H1 (cell line): ENCODE data around the gene DSTYK. TPM values are rescaled to one million over a fixed set of nuclear protein-coding genes. Genes with fewer than 3 reads are reported as not detected.
A peak's percentile ranks its signal among the peaks of the same experiment; 100 is the strongest.

Source experiments
- CTCF ChIA-PET: fragments of 300-600 bp; sonication (Branson Sonifier 250); formaldehyde crosslinking; loops from one replicate; lab custom pipeline; 2021; ENCODE audit not compliant: partially characterized antibody; lab: Charles Lee
- POLR2A ChIA-PET: fragments of 300-600 bp; sonication (Branson Sonifier 250); formaldehyde crosslinking; loops from one replicate; lab custom pipeline; 2021; ENCODE audit warnings: inconsistent platforms; ENCODE audit not compliant: partially characterized antibody; lab: Charles Lee
- DNase-seq, 2 experiments: peaks; one replicate each; pipeline versions ENCODE4 v3.0.0 to v3.0.0-alpha.2; 2010 to 2022; ENCODE audit warnings: low spot score in 2 of 2, low read depth in 1 of 2, mixed read lengths in 1 of 2
- FAIRE-seq: peaks from 2 replicates; lab custom pipeline; 2011; peaks lifted over from hg19 to GRCh38; lab: Jason Lieb, UNC
- H2AFZ ChIP-seq: 2 replicates; pipeline ENCODE4 v1.8.1; 2012; ENCODE audit warnings: low read length, inconsistent platforms
- H2AK5ac ChIP-seq: 2 replicates; pipeline ENCODE4 v1.6.1; 2013; ENCODE audit warnings: low read depth, low read length
- H2BK120ac ChIP-seq: replicated peaks from 2 replicates; pipeline ENCODE3; 2013; ENCODE audit warnings: low read depth, low read length, inconsistent platforms
- H2BK12ac ChIP-seq: 2 replicates; pipeline ENCODE4 v1.6.1; 2013; ENCODE audit warnings: low read depth, low read length
- H2BK15ac ChIP-seq: 2 replicates; pipeline ENCODE4 v1.6.1; 2013; ENCODE audit warnings: low read length
- H2BK20ac ChIP-seq: 2 replicates; pipeline ENCODE4 v1.6.1; 2013; ENCODE audit warnings: low read length
- H2BK5ac ChIP-seq: 2 replicates; pipeline ENCODE4 v1.6.1; 2013; ENCODE audit warnings: low read depth, low read length
- H3K14ac ChIP-seq: 2 replicates; pipeline ENCODE4 v1.6.1; 2013; ENCODE audit warnings: inconsistent platforms; ENCODE audit not compliant: insufficient read length
- H3K18ac ChIP-seq: 2 replicates; pipeline ENCODE4 v1.6.1; 2013; ENCODE audit warnings: low read length; ENCODE audit errors: extremely low read depth
- H3K23ac ChIP-seq: 2 replicates; pipeline ENCODE4 v1.6.1; 2013; ENCODE audit warnings: inconsistent platforms; ENCODE audit not compliant: insufficient read length
- H3K23me2 ChIP-seq: 2 replicates; pipeline ENCODE4 v1.6.1; 2013; ENCODE audit warnings: low read depth, low read length
- H3K27ac ChIP-seq: 2 replicates; pipeline ENCODE4 v1.6.1; 2011; ENCODE audit warnings: low read depth, low read length, inconsistent platforms
- H3K27me3 ChIP-seq, 4 experiments: replicated peaks in 1 of 4; 1 replicate in 1 of 4; 2 replicates in 3 of 4; pipeline versions ENCODE4 v1.6.1 to v1.8.1; 2011 to 2013; ENCODE audit warnings: low read length in 3 of 4, mild to moderate bottlenecking in 3 of 4, inconsistent platforms in 2 of 4, mixed read lengths in 2 of 4, moderate library complexity in 1 of 4; ENCODE audit not compliant: control insufficient read depth in 3 of 4, insufficient read depth in 3 of 4; ENCODE audit errors: extremely low read depth in 1 of 4
- H3K36me3 ChIP-seq, 4 experiments: 2 replicates each; pipeline versions ENCODE4 v1.6.1 to v1.8.1; 2011 to 2013; ENCODE audit warnings: mild to moderate bottlenecking in 4 of 4, low read length in 3 of 4, moderate library complexity in 2 of 4, control low read depth in 1 of 4, inconsistent platforms in 1 of 4; ENCODE audit not compliant: insufficient read depth in 4 of 4, control insufficient read depth in 2 of 4
- H3K4ac ChIP-seq: replicated peaks from 2 replicates; pipeline ENCODE3; 2013; ENCODE audit warnings: low read length, low read depth, mixed read lengths, inconsistent platforms; ENCODE audit not compliant: insufficient read length
- H3K4me1 ChIP-seq, 4 experiments: replicated peaks in 1 of 4; 1 replicate in 1 of 4; 2 replicates in 3 of 4; pipeline versions ENCODE4 v1.6.1 to v1.8.1; 2011 to 2013; ENCODE audit warnings: low read length in 3 of 4, inconsistent platforms in 2 of 4, mixed read lengths in 1 of 4; ENCODE audit not compliant: insufficient read depth in 4 of 4, control insufficient read depth in 3 of 4
- H3K4me2 ChIP-seq, 2 experiments: 2 replicates each; pipeline versions ENCODE4 v1.6.1 to v1.8.1; 2011 to 2013; ENCODE audit warnings: low read depth in 2 of 2, low read length in 2 of 2, control low read depth in 1 of 2, inconsistent platforms in 1 of 2, mild to moderate bottlenecking in 1 of 2; ENCODE audit not compliant: insufficient read depth in 1 of 2
- H3K4me3 ChIP-seq, 4 experiments: fragments of 200-600, 300-600 bp in 1 of 4; sonication (generic), shearing (Covaris generic), sonication (Bioruptor Twin) in 1 of 4; 2 replicates each; pipeline versions ENCODE4 v1.5.1 to v1.8.1; 2011 to 2016; ENCODE audit warnings: low read length in 4 of 4, low read depth in 3 of 4, control low read depth in 2 of 4, inconsistent platforms in 2 of 4, mild to moderate bottlenecking in 2 of 4, mixed read lengths in 1 of 4, moderate library complexity in 1 of 4; ENCODE audit not compliant: insufficient read depth in 2 of 4; ENCODE audit errors: extremely low read depth in 1 of 4
- H3K56ac ChIP-seq: replicated peaks from 2 replicates; pipeline ENCODE3; 2013; ENCODE audit warnings: low read depth, mild to moderate bottlenecking, mixed read lengths, low read length, inconsistent platforms; ENCODE audit not compliant: insufficient read length
- H3K79me1 ChIP-seq: 2 replicates; pipeline ENCODE4 v1.6.1; 2013; ENCODE audit warnings: low read depth, low read length, control low read depth
- H3K79me2 ChIP-seq, 2 experiments: 2 replicates each; pipeline versions ENCODE4 v1.6.1 to v1.8.1; 2012 to 2013; ENCODE audit warnings: low read length in 2 of 2, mild to moderate bottlenecking in 2 of 2, inconsistent platforms in 1 of 2; ENCODE audit not compliant: insufficient read depth in 2 of 2, control insufficient read depth in 1 of 2
- H3K9ac ChIP-seq, 4 experiments: replicated peaks in 1 of 4; 1 replicate in 1 of 4; 2 replicates in 3 of 4; pipeline versions ENCODE4 v1.6.1 to v1.8.1; 2011 to 2013; ENCODE audit warnings: low read depth in 3 of 4, low read length in 3 of 4, control low read depth in 2 of 4, mild to moderate bottlenecking in 2 of 4, moderate library complexity in 2 of 4, inconsistent platforms in 1 of 4; ENCODE audit errors: extremely low read depth in 1 of 4
- H3K9me3 ChIP-seq, 2 experiments: 2 replicates each; pipeline versions ENCODE4 v1.6.1 to v1.8.1; 2012 to 2013; ENCODE audit warnings: mild to moderate bottlenecking in 2 of 2, moderate library complexity in 2 of 2, control low read depth in 1 of 2, inconsistent platforms in 1 of 2, low read depth in 1 of 2, low read length in 1 of 2, mixed read lengths in 1 of 2; ENCODE audit not compliant: insufficient read depth in 2 of 2
- H4K20me1 ChIP-seq, 2 experiments: replicated peaks in 1 of 2; 2 replicates each; pipeline versions ENCODE3 to v1.8.1; 2011 to 2013; ENCODE audit warnings: inconsistent platforms in 2 of 2, low read length in 2 of 2, mild to moderate bottlenecking in 1 of 2; ENCODE audit not compliant: insufficient read depth in 2 of 2, control insufficient read depth in 1 of 2
- H4K5ac ChIP-seq: 2 replicates; pipeline ENCODE4 v1.6.1; 2013; ENCODE audit warnings: low read length, low read depth, mixed read lengths, inconsistent platforms; ENCODE audit not compliant: insufficient read length
- H4K8ac ChIP-seq: 2 replicates; pipeline ENCODE4 v1.8.0; 2013; ENCODE audit warnings: mild to moderate bottlenecking, moderate library complexity, low read length, inconsistent platforms; ENCODE audit not compliant: insufficient read depth; ENCODE audit errors: extremely low read depth
- H4K91ac ChIP-seq: replicated peaks from 2 replicates; pipeline ENCODE3; 2013; ENCODE audit warnings: low read length, mixed read lengths, inconsistent platforms; ENCODE audit not compliant: insufficient read length
- BACH1 ChIP-seq: IDR thresholded peaks from 2 replicates; pipeline ENCODE4 v1.6.1; 2012; ENCODE audit warnings: low read length, improper control_type of control experiment
- BRCA1 ChIP-seq: IDR thresholded peaks from 2 replicates; pipeline ENCODE4 v1.6.1; 2012; ENCODE audit warnings: low read depth, low read length, improper control_type of control experiment
- CHD2 ChIP-seq: IDR thresholded peaks from 2 replicates; pipeline ENCODE4 v1.6.1; 2012; ENCODE audit warnings: low read length, improper control_type of control experiment
- EP300 ChIP-seq, 2 experiments: IDR thresholded peaks; 1 replicate in 1 of 2; 2 replicates in 1 of 2; pipeline ENCODE4 v1.6.1; 2011 to 2012; ENCODE audit warnings: low read depth in 2 of 2, low read length in 2 of 2, mild to moderate bottlenecking in 2 of 2, borderline replicate concordance in 1 of 2, inconsistent platforms in 1 of 2, moderate library complexity in 1 of 2
- KDM1A ChIP-seq: fragments of 200-600, 300-600 bp; sonication (generic); IDR thresholded peaks from 2 replicates; pipeline ENCODE4 v1.7.1; 2016; ENCODE audit warnings: mild to moderate bottlenecking, low read length, borderline replicate concordance
- PHF8 ChIP-seq: fragments of 200-600 bp; sonication (generic); conservative IDR thresholded peaks from 2 replicates; pipeline ENCODE4 v1.7.1; 2012; ENCODE audit warnings: low read depth, mild to moderate bottlenecking, inconsistent platforms, low read length, moderate library complexity
- POLR2A ChIP-seq, 2 experiments: IDR thresholded peaks; 1 replicate in 1 of 2; 2 replicates in 1 of 2; pipeline ENCODE4 v1.6.1; 2011; ENCODE audit warnings: low read depth in 2 of 2, low read length in 2 of 2, mild to moderate bottlenecking in 2 of 2; ENCODE audit errors: control extremely low read depth in 1 of 2
- RFX5 ChIP-seq: IDR thresholded peaks from 2 replicates; pipeline ENCODE4 v1.6.1; 2011; ENCODE audit warnings: low read depth, low read length, improper control_type of control experiment, borderline replicate concordance
- SIN3A ChIP-seq, 2 experiments: IDR thresholded peaks in 1 of 2; conservative IDR thresholded peaks in 1 of 2; 2 replicates each; pipeline ENCODE4 v1.6.1; 2011 to 2012; ENCODE audit warnings: low read length in 2 of 2, improper control_type of control experiment in 1 of 2, low read depth in 1 of 2, mild to moderate bottlenecking in 1 of 2
- SIRT6 ChIP-seq: IDR thresholded peaks from one replicate; pipeline ENCODE4 v1.7.1; 2012; ENCODE audit warnings: low read length, inconsistent platforms
- TCF12 ChIP-seq: IDR thresholded peaks from 2 replicates; pipeline ENCODE4 v1.6.1; 2011; ENCODE audit warnings: low read depth, mild to moderate bottlenecking, low read length
- WGBS, 2 experiments: shearing (Covaris generic) in 1 of 2; methylation state at CpG; one replicate each; pipeline versions ENCODE4 v1.1.6 to v1.1.7; 2013 to 2015; ENCODE audit warnings: low lambda C conversion rate in 2 of 2, mixed read lengths in 2 of 2, inconsistent platforms in 1 of 2, low coverage in 1 of 2, missing lambda C conversion rate in 1 of 2; ENCODE audit not compliant: insufficient replicate concordance in 2 of 2, insufficient coverage in 1 of 2, insufficient read length in 1 of 2; ENCODE audit errors: extremely low coverage in 1 of 2, missing lambda C conversion rate in 1 of 2; 5-methylcytosine and 5-hydroxymethylcytosine counted together
- polyA plus RNA-seq, 7 experiments: library from polyadenylated mRNA; depleted of rRNA in 3 of 7; stranded (reverse) in 5 of 7; unstranded in 2 of 7; fragments of >200 nt in 5 of 7; fragments of 200-250 nt in 2 of 7; gene quantifications; 1 replicate in 5 of 7; 2 replicates in 1 of 7; 4 replicates in 1 of 7; pipeline versions ENCODE4 v1.2.1 to v1.2.3, GENCODE V29; 2011 to 2013; ENCODE audit warnings: missing spikeins in 2 of 7, mixed read lengths in 2 of 7
- total RNA-seq: library from RNA; stranded (reverse); fragmentation: NEBNext Ultra II Directional; extraction: Animal tissue kit (Norgen Biotek cat#: 25700); gene quantifications from 2 replicates; pipeline ENCODE4 v1.2.1, GENCODE V29; 2021
- TF ChIP-seq, protein P1 (sequence below): IDR thresholded peaks from 2 replicates; pipeline ENCODE4 v1.6.1; 2012; ENCODE audit warnings: low read length, inconsistent platforms

DSTYK gene
- total and polyA plus RNA-seq, 2 of the 8 experiments (the other 6 are each of a cell fraction or from before 2014, with no cell fraction given): 2.7 to 8.5 TPM

DNA sequence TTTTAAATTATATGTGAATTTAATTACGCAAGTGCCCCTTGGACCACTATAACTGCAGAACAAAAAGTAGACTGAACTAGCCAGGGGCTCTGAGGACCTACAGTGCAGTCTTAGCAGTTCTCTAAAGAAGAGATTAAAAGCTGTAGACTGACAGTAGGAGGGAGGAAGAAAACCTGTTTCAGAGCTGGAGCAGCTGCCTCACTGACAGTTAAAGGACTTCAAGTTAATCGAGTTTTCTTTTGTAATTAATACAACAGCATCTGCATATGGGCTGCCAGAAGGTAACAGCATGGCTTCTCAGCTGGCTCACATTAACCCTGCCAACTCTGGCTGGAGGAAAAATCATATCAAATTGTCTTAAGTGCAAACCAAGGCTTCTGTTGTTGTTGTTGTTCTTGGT lies 19.9 kb downstream of the DSTYK start:
- Histone ChIP-seq H3K18ac (no peak overlapping the region), H3K36me3 (peaks cover 0 to 3% (median 0%) of the 10 kb centered on the region in 4 experiments; a peak in 1 of 8 replicates), H3K9ac (no peak overlapping the region), H3K4me3 (peak overlapping the region in 2 of 4 experiments; percentile 15 to 34; a peak in 4 of 8 replicates), H3K4ac (no peak overlapping the region), H2BK120ac (no peak overlapping the region), H3K56ac (no peak overlapping the region), H3K79me2 (peaks cover 0 to 55% of the 10 kb centered on the region in 2 experiments; a peak in 2 of 4 replicates), H2BK12ac (no peak overlapping the region), H3K23ac (no peak overlapping the region), H3K4me2 (peak overlapping the region; percentile 56 to 59), H3K4me1 (peaks cover 5 to 45% (median 30%) of the 10 kb centered on the region in 4 experiments), H3K23me2 (no peaks in the 10 kb centered on the region), H3K27me3 (no peaks in the 10 kb centered on the region), H3K9me3 (no peaks in the 10 kb centered on the region), H2AFZ (no peak overlapping the region), H4K8ac (no peak overlapping the region), H2BK5ac (no peak overlapping the region), H3K27ac (no peak overlapping the region), H3K14ac (no peak overlapping the region), H4K91ac (no peak overlapping the region), H4K20me1 (no peaks in the 10 kb centered on the region), H4K5ac (peak overlapping the region; percentile 12), H2BK15ac (no peak overlapping the region), H2BK20ac (no peak overlapping the region), H3K79me1 (peaks cover 5% of the 10 kb centered on the region), H2AK5ac (no peak overlapping the region)
- CTCF ChIA-PET: interaction anchor here (0.9 to 2.3 kb wide), 6 partner anchors 14 to 71 kb away, joined by 3 to 9 read pairs (median 4); partner anchors contain the start of gene TMCC2
- no peak for FAIRE-seq
- no peak for DNase-seq
- POLR2A ChIA-PET: interaction anchor here (0.5 to 3.5 kb wide), 6 partner anchors 12 to 120 kb away, joined by 3 to 18 read pairs (median 4); partner anchors contain the start of genes DSTYK and TMCC2
- WGBS, 2 experiments: 28% methylated on average over 2 of the region's 2 CpGs; no CpG with 5 or more reads in 1 of the 2 experiments
- no peak for TF ChIP-seq KDM1A
- TF ChIP-seq BRCA1: no peak
- TF ChIP-seq SIRT6: no peak
- TF ChIP-seq PHF8: no peak
- no peak for TF ChIP-seq POLR2A (IDR thresholded peaks at IDR 0.05; ENCODE audit: control extremely low read depth in 1 of 2, low read depth in 2 of 2, low read length in 2 of 2)
- TF ChIP-seq CHD2: no peak
- TF ChIP-seq TCF12: 0 out of 2 replicates have a peak, but pooled peaks have one; percentile 10
- no peak for TF ChIP-seq RFX5
- TF ChIP-seq, protein P1, sequence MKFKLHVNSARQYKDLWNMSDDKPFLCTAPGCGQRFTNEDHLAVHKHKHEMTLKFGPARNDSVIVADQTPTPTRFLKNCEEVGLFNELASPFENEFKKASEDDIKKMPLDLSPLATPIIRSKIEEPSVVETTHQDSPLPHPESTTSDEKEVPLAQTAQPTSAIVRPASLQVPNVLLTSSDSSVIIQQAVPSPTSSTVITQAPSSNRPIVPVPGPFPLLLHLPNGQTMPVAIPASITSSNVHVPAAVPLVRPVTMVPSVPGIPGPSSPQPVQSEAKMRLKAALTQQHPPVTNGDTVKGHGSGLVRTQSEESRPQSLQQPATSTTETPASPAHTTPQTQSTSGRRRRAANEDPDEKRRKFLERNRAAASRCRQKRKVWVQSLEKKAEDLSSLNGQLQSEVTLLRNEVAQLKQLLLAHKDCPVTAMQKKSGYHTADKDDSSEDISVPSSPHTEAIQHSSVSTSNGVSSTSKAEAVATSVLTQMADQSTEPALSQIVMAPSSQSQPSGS: no peak
- TF ChIP-seq BACH1: no peak
- TF ChIP-seq EP300 (IDR thresholded peaks at IDR 0.05; ENCODE audit: borderline replicate concordance in 1 of 2, low read depth in 2 of 2, low read length in 2 of 2): no peak
- TF ChIP-seq SIN3A (conservative IDR thresholded peaks at IDR 0.05 in 1 of 2, IDR thresholded peaks at IDR 0.05 in 1 of 2; ENCODE audit: low read depth in 1 of 2, low read length in 2 of 2): peak; percentile 92 to 96
